WI38 (cell line): ENCODE results near the gene EMD.

Source experiments
- H3K4me3 ChIP-seq: 2 replicates; pipeline ENCODE4 v1.5.1; 2011; ENCODE audit warnings: low read depth, mild to moderate bottlenecking, control low read depth, low read length
- CTCF ChIP-seq: IDR thresholded peaks from 2 replicates; pipeline ENCODE4 v1.5.1; 2012; ENCODE audit warnings: low read depth, mild to moderate bottlenecking, control low read depth, low read length

The EMD gene

GRCh38 chrX:154401918-154402621, 23.0 kb downstream of the EMD start:
- H3K4me3 ChIP-seq, result no peak overlapping the region
- no peak for TF ChIP-seq CTCF

GRCh38 chrX:154402622-154403127, 23.6 kb downstream of the EMD start:
- no peak overlapping the region for H3K4me3 ChIP-seq
- TF ChIP-seq CTCF, result no peak

- no peak overlapping the region for H3K4me3 ChIP-seq
- no peak for TF ChIP-seq CTCF
Observed at GRCh38 chrX:154403192-154403591, 24.1 kb downstream of the EMD start.

- TF ChIP-seq CTCF, result no peak
- no peak overlapping the region for H3K4me3 ChIP-seq
Observed at GRCh38 chrX:154403858-154404257, 24.8 kb downstream of the EMD start.

GRCh38 chrX:154404625-154405192, 25.6 kb downstream of the EMD start:
- TF ChIP-seq CTCF, result no peak

GRCh38 chrX:154408659-154409221, 29.6 kb downstream of the EMD start:
- TF ChIP-seq CTCF, result no peak
- peak overlapping the region; percentile 64 for H3K4me3 ChIP-seq

More at GRCh38 chrX:154404625-154405192, 25.6 kb downstream of the EMD start:
- H3K4me3 ChIP-seq, result no peak overlapping the region
